Measurements from ENCODE around the gene CD5L.

Gene CD5L

DNA sequence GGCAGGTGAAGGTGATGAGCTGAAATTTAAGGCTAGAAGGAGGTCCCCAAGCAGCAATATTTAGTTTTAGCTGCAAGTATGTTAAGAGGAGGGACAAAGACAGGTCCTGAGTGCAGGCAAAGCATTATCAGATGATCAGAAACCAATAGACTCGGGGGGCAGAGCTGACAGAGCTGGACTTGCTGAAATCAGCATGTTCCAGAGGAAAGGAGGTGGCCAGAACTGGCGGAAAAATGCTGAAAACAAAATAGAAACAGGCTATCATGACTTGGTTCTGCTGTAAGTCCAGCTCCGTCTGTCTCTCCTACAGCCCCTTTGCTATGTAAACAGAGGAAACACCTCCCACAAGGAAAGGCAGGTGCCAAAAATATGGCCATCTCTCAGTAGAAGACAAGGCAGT, at the start of gene CD5L:
Gene CD5L (minus strand): TSS at position 101 of the 400 bp plus-strand sequence. CDS start 107 bp downstream, outside the sequence.
- no peak for DNase-seq (ENCODE audit: low read depth)

DNA sequence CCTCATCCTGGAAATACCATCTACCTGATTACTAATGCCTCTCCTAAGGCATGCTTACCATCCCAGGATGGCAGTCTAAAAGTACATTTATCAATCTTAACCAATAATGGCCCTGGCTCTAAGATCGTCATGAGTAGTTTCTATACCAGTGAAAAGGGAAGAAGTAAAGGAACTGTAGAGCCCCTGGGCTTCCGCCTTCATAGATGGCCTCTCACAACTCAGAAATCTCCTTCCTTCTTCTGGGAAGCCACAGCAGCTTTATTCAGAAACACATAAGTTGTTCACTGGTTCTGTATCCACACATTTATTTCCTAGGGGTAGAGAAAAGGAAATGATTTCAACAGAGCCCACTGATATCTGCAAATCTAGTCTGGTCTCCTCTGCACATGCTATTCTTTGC, 41.0 kb upstream of the CD5L start:
- no peak for DNase-seq (ENCODE audit: low read depth)

DNA sequence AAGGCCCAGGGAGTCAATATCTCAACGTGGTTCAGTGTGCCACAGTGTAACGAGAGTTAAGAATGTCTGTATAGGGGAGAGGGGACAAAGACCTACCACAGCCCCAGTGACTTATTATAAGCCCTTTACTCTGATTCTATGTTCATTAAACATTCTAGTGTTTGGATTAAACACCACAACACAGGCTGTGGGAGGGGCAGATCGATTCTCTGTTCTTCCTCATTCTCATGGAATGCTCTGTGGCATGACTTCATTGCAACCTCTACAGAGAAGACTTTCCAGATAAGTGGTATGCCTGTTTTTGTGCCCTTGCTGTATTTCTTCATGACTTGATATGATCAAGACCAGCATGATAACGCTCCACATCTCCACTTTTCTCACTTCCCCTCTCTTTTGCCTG, 39.0 kb upstream of the CD5L start:
- no peak for DNase-seq (ENCODE audit: low read depth)

DNA sequence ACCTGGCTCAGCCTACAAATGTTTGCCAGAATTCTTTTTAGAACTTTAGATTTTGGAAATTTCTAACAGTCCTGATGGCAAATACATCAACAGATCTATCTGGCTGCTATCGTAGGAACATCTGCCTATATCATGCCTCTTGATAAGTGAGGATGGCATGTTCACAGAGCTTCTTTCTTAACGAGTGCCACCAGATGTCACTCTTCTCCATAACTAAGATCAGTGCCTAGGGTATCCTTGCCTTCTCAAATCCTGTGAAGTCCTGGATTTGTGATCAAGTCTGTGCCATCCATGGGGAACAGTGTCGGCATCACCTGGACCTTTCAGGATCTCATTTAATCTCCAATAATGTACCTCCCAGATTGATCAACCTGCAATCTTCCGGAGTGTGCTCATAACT, 36.5 kb upstream of the CD5L start:
- DNase-seq (ENCODE audit: low read depth), result peak; percentile 3

DNA sequence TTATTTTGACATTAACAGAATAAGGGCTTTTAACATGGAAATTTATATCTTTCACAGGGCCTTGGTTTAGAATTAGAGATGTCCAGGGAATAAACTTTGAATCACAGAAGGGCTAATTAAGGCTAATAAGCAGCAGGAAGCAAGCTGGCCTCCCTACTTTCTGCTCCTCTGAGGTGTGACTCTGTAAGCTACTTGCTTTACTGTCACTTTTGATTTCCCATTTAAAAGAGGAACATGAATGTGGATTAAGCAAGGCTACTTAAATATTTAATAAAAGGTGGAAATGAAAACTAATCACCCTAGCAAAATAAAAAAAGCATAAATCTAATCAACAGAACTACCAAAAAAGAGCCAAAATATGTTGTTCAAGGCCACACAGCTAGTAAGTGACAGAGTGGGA, 28.9 kb upstream of the CD5L start:
- DNase-seq (ENCODE audit: low read depth), result no peak

DNA sequence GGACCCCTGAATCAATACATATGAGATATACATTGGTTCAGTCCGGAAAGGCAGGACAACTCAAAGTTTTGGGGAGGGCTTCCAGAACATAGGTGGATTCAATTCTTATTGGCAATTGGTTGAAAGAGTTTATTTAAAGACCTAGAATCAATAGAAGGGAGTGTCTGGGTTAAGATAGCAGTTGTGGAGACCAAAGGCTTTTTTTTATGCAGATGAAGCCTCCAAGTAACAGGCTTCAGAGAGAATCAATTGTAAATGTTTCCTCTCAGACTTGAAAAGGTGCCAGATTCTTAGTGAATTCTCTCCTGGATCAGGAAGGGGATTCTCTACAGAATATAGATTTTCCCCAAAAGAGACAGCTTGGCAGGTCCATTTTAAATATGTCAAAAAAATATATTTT, 27.0 kb upstream of the CD5L start:
- no peak for DNase-seq (ENCODE audit: low read depth)

DNA sequence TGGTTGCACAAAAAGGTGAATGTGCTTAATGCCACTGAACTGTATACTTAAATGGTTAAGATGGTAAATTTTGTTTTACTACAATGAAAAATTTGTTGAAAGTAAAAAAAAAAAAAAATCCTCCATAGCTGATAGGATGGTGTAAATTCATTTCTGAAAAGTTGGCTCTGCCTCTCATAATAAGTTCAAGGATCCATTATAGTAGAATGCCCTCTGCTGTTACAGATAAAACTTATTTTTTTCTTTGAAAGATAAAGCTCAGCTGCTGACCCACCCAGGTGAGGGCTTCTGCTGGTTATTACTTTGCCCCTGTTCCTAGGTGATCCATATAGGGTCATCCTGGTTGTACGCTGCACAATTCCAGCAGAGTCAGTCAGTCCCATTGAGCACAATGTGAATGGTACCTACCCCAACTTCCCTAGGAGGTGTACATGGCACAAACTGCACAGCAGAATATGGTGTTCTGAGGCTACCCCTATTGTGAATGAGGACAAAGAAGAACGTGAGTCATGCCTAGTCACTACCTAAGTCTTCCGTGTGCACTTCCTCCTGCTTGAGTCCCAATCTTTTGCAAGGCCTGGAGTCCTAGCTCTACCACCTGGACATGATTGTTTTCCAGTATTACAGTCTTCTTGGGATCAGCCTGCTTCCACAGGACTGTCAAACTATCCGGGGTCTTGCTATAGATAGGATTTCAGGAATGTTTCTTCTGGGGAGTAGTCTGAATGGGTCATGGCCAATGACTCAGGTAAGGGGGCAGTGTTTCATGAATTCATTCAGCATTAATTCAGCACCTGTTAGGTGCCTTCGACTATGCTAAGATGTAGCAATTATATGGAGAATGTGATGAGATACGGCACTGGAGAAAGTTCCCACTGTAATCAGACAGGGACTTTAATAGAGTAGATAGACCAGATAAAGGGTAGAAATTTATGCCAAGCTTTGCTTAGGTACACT, 20.8 kb upstream of the CD5L start:
- DNase-seq (ENCODE audit: low read depth), result no peak

DNA sequence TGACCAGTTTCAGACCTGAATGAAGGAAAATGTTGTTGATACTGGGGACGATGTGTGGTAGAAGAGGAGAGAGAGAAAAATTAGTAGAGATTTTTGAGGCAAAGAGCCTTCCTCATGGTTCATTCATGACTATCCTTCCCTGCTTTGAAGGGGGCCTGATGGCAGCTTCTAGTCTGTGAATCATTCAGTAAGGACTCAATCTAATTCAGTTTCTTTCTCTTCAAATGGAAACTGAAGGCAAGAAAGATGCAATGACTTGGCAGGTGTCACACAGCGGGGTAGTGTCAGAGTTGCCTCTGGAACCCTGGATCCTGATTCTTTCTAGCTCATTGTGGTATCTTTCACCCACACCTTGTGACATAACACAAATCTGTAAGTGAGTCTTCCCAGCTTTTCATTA, 14.9 kb upstream of the CD5L start:
- DNase-seq (ENCODE audit: low read depth), result no peak

DNA sequence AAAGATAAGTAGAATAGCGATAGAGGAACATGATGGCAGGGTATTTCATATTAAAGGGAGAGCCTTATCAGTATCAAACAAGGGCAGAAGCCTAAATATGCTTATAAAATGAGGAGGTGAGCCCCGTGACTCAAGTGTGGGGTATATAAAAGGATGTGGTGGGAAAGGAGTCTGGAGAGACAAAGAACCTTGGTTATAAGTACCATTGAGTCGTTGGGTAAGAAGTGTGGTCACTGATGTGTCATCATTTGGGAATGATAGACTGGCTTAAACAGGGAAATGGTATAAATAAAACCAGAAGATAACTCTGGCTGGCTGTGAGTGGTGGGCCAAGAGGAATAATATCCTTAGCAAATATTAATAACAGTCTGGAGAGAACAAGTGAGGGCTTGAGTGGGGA, 10.9 kb upstream of the CD5L start:
- peak; percentile 55 for DNase-seq (ENCODE audit: low read depth)

DNA sequence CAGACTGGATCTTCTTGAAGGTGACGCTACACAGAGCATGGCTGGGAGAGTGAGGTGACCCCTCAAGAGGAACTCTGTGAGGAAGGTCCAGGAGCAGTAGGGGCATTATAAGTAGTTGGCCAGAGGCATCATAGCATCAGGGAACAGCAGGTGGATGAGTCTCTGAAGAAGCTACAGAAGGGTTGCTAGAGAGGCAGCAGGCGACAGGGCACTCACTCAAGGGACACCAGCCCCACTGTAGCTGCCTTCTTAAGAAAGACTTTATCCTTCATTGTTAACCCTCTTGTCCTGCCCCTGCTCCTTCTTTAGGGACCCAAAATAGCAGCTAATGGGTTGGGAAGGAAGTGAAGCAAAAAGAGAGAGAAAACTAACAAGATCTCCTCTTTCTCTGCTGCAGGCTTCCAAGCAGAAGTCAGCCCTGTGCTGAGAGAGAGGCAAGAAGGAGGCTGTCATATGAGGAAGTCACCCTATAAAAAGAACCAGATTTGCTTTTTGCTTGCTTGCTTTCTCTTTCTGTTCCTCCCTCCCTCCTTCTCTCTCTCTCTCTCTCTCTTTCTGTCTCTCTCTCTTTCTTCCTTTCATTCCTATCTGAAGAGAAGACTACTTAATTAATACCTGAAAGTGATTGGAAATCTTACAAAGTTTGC, 7.7 kb upstream of the CD5L start:
- no peak for DNase-seq (ENCODE audit: low read depth)

DNA sequence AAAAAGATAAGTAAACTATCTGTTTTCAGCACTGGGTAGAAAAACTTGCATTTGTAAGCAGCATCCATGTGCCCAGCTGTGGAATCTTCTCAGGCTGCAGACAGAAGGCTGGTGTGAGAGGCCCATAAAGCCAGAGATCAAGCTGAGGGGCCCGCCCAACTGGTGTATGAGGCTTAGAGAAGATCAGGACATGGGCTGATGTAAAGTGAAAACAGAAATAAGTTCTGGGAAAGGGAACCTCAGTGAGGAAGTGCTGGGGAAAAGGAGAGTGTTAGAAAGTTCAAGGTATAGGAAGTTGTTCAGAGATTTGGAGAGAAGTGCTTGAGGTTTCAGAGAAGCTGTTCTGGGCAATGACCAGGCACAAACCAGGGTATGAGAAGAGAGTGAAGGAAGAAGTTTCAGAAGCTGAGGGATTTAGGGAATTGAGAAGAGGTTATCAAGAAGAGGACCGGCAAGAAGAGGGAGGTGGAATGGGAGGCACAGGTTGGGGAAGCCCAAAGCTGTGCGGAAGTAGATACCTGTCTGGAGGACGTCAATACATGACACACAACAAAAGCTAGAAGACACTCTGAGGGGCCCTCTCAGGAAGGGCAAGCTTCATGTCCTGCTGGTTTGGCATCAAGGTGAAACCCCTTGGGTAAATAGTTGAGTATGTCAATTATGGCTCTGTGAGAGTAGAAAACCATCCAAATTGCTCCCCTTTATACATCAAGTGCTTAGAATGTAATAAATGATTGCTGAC, 2.7 kb upstream of the CD5L start:
- DNase-seq (ENCODE audit: low read depth), result no peak

DNA sequence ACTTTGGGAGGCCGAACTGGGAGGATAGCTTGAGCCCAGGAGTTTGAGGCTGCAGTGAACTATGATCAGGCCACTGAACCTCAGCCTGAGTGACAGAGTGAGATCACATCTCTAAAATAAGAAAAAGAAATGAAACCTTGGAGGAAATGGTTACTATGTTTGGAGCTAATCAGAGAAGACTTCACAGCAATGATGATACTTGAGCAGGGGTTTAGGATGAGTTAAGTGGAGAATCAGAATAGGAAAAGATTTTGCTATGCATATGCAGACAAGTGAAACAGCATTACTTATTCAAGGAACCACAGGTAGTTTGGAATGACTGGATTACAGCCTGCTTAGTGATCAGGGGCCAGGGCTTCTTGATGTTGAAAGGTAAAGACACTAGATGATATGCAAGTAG, 1.3 kb upstream of the CD5L start:
- DNase-seq (ENCODE audit: low read depth), result no peak

DNA sequence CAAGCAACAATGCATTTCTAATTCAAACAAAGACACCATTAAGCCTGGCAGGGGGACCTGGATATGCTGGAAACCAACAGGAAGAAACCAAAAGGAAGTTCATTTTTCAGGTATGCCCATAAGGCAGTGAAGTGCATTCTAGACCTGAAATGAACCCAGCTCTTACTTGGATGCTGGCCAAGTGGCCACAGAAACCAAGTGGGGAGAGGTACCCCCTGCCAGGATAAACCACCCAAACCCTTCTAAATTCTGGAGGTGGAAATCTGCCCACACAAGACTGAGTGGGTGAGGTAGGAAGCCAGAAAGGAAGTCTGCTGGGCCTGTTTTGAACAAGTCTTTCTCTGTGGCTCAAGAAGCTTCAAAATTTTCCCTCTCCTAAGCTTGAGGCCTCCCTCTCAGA, 2.6 kb downstream of the CD5L start:
- no peak for DNase-seq (ENCODE audit: low read depth)

DNA sequence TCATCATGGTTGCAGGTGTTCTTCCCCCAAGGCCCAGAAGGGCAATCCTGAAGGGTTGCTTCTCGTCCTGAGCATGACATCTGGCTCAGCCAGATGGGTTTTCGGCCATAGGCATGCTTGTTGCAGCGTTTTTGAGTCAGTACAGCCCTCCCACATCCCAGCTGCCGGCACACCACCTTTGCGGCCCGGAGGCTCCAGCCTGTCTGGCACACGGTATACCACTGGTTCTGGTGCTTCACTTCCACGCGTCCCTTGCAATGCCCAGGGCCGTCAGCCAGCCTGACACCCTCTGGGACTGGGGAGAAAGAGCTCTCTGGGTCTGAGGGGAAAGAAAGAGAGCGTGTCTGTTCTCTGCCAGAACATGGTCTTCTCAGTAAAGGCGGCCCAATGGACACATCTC, 7.2 kb downstream of the CD5L start:
- no peak for DNase-seq (ENCODE audit: low read depth)

DNA sequence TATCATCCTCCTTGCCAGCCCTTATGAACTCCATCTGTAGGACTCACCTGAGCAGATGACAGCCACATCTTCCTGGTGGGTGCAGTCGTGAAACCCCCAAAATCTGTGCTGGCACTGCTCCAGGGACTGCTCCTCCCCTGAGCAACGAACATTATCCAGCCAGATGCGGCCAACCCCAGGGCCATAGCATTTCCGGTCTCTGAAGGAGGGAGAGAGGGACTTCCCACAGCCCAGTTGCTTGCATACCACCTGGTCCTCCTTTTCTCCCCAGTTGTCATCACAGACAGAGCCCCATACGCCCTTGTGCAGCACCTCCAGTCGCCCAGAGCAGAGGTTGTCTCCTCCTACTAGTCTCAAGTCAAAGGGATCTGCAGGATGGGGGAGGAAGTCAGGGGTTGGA, 8.5 kb downstream of the CD5L start:
- DNase-seq (ENCODE audit: low read depth), result no peak

DNA sequence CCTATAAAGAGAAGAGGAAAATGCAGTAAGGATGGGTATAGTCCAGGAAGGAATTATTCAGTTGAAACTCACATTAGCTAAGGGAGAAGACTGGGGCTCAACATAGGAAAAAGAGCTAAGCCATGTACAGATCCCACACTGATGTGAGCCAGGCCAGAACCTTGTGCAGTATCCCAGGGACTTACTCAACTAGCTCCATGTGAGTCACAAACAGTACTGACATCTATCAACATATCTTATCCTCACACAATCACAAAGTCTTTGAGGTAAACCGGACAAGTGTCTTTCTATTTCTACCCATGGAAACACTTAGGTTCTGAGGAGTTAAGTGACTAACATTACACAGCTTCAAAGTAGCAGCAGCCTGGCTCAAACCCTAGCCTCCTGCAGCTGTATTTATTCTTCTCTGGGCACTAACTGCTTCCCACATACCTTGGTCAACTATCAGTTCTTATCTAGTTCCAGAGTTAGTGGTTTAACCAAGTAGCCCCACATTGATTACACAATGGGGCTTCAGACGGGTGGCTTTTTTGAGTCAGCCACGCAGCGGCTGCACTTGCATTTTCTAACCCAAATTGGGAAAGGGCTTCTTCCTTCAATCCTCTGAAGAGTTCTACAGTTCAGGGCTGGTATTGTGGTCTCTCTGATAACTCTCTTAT, 9.5 kb downstream of the CD5L start:
- no peak for DNase-seq (ENCODE audit: low read depth)

DNA sequence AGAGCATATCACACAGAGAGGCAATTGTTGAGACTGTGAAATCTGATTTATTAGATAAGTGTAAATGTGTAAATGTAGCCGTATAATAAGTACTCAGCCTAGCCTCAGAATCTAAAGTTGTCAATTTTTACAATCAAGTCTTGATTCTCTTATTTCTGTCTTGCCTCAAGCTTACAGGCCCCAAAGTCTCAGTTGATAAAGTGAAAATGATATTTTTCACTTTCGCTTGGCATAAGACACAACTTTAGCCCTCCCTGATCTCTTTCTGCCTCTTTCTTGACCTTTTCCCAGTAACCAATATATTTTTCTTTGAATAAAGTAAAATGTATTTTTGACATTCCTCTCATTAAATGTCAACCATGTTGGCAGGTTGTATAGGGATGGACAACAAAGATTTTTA, 10.7 kb downstream of the CD5L start:
- DNase-seq (ENCODE audit: low read depth), result no peak

DNA sequence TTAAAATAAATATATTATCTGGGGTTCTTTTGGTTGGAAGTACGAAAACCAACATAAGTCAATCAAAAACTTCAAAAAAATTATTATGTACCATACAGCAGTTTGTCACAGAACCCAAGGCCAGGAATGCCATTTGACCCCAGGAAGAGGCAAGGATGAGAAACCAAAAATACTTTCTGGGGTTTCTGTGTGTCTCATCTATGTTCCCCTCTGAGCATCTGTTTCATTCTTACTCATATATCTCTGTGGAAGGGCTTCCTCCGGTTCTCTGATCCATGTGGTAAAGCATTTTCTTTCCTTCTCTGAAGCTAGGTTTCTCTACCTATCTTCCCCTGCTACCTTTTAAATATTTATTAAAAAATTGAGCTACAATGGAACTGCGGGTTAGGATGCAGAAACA, 11.9 kb downstream of the CD5L start:
- DNase-seq (ENCODE audit: low read depth), result no peak

DNA sequence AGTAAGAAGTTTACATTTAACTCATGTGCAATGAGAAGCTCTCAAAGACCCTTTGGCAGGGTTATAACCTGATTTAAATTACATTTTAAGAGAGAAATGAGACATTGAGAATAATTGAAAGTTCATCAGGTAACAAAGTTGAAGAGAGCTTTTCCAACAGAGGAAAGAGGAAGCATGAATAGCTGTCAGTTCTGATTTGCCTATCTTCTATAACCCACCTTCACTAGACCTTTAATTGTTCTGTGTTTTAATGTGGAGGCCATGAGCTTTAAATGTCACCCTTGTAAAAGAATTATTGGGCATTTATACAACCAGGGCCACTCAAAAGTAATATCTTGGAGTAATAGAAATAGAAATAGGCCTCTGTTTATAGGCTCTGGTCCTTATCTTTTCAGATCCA, 12.4 kb downstream of the CD5L start:
- DNase-seq (ENCODE audit: low read depth), result no peak

DNA sequence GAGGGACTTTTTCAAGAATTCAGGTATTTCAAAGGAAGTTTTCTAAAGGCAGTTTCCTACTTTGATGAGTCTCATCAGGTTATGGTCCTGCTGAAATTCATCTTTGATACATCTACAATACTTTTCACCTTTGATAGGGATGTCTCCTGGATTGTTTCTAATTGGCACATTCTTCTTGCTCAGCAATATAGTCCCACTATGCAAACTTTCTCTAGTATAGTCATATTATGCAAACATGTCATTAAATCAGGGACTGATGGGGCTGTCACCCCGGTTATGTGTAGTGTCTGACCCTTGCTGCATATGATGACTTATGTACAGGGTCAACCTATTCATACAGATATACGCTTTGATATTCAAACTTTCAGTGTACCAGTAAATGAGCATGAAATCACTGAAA, 21.3 kb downstream of the CD5L start:
- DNase-seq (ENCODE audit: low read depth), result no peak

DNA sequence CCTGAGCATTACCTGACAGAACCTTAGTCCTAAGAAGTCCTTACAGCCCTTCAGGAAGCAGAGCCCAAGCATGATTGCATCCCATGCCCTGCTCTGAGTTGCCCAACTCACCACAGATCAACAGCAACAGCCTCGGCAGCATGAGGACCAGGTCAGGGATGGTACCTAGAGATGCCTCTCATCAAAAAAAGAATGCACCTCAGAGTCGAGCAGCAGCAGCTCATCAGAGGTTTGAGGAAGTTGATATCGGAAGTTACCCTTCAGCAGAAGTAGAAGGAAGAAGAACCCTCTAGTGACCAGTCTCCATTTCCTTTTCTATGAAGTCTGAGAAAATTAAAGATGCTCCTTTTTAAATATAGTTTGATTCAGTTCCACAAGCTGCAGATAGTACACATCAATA, 21.7 kb downstream of the CD5L start, which contains the start of gene FCRL1:
Gene FCRL1 (minus strand): TSS at position 225 of the 400 bp plus-strand sequence. CDS start 83 bp downstream, at position 142.
- DNase-seq (ENCODE audit: low read depth), result no peak

DNA sequence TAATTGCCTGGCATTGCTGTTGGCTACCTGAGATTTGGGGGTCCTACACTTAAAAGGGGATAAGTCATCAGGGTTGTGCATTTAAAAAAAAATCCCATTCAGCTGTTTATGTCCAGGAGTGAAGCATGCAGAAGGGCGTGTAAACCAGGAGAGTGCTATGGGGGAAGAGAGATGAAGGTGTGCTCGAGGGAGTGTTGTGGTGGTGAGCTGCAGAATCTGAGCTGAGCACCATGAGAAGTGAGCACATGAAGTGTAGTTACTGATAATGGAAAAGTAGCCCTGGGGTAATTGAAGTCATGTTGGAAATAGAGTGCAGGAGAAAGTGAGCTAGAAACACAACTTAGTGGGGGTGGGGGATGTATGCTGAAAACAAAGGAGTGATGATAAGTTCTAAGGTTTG, 22.4 kb downstream of the CD5L start:
- no peak for DNase-seq (ENCODE audit: low read depth)

Data from HS-5 (cell line).